Ishikawa (cell line): ENCODE results near the gene NPIPB6.
"Not testable (repeated sequence)": the region's sequence is repeated elsewhere in the genome, so short reads cannot be mapped to it uniquely, and the experiment has no call there.

Experiments
- CEBPB ChIP-seq: IDR thresholded peaks from 2 replicates; pipeline ENCODE4 v1.6.1; 2012
- CREB1 ChIP-seq: IDR thresholded peaks from 2 replicates; pipeline ENCODE4 v1.6.1; 2012; ENCODE audit warnings: low read depth
- EGR1 ChIP-seq: IDR thresholded peaks from 2 replicates; pipeline ENCODE4 v1.6.1; 2012
- EP300 ChIP-seq: IDR thresholded peaks from 2 replicates; pipeline ENCODE4 v1.6.1; 2012; ENCODE audit warnings: borderline replicate concordance
- FOXM1 ChIP-seq: IDR thresholded peaks from 2 replicates; pipeline ENCODE4 v1.6.1; 2012; ENCODE audit warnings: low read depth, borderline replicate concordance
- RAD21 ChIP-seq: IDR thresholded peaks from 2 replicates; pipeline ENCODE4 v1.6.1; 2012; ENCODE audit warnings: low read depth
- TAF1 ChIP-seq: IDR thresholded peaks from 2 replicates; pipeline ENCODE4 v1.6.1; 2012; ENCODE audit warnings: low read depth, mild to moderate bottlenecking
- TCF12 ChIP-seq: IDR thresholded peaks from 2 replicates; pipeline ENCODE4 v1.6.1; 2012; ENCODE audit warnings: low read depth
- TEAD4 ChIP-seq: IDR thresholded peaks from 2 replicates; pipeline ENCODE4 v1.6.1; 2012
- USF1 ChIP-seq: IDR thresholded peaks from 2 replicates; pipeline ENCODE4 v1.6.1; 2012
- YY1 ChIP-seq: IDR thresholded peaks from 2 replicates; pipeline ENCODE4 v1.6.1; 2012; ENCODE audit warnings: low read depth
- ZBTB7A ChIP-seq: IDR thresholded peaks from 2 replicates; pipeline ENCODE4 v1.6.1; 2012; ENCODE audit warnings: low read depth
- TF ChIP-seq, protein P1 (sequence below): IDR thresholded peaks from 2 replicates; pipeline ENCODE4 v1.6.1; 2012; ENCODE audit warnings: low read depth, mild to moderate bottlenecking
- TF ChIP-seq, protein P2 (sequence below): IDR thresholded peaks from 2 replicates; pipeline ENCODE4 v1.6.1; 2012

NPIPB6 gene

DNA sequence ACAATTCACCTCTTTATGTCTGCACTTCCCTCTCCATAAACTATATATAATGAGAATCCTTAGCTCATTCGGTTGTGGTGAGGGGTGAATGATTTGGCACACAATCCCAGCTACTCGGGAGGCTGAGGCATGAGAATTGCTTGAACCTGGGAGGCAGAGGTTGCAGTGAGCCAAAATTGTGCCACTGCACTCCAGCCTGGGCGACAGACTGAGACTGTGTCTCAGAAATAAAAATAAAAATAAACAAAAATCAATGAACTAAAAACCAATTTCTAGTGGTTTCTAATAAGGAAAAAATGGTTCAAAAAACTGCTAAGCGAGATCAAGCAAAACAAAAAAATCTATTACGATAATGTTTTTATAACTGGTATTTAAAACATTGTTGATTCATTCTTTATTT, at the start of gene NPIPB6:
Gene NPIPB6 (minus strand): TSS at position 101 of the 400 bp plus-strand sequence. CDS start 686 bp downstream, outside the sequence.
- TF ChIP-seq, protein P1, sequence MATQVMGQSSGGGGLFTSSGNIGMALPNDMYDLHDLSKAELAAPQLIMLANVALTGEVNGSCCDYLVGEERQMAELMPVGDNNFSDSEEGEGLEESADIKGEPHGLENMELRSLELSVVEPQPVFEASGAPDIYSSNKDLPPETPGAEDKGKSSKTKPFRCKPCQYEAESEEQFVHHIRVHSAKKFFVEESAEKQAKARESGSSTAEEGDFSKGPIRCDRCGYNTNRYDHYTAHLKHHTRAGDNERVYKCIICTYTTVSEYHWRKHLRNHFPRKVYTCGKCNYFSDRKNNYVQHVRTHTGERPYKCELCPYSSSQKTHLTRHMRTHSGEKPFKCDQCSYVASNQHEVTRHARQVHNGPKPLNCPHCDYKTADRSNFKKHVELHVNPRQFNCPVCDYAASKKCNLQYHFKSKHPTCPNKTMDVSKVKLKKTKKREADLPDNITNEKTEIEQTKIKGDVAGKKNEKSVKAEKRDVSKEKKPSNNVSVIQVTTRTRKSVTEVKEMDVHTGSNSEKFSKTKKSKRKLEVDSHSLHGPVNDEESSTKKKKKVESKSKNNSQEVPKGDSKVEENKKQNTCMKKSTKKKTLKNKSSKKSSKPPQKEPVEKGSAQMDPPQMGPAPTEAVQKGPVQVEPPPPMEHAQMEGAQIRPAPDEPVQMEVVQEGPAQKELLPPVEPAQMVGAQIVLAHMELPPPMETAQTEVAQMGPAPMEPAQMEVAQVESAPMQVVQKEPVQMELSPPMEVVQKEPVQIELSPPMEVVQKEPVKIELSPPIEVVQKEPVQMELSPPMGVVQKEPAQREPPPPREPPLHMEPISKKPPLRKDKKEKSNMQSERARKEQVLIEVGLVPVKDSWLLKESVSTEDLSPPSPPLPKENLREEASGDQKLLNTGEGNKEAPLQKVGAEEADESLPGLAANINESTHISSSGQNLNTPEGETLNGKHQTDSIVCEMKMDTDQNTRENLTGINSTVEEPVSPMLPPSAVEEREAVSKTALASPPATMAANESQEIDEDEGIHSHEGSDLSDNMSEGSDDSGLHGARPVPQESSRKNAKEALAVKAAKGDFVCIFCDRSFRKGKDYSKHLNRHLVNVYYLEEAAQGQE: not testable (repeated sequence)
- TF ChIP-seq EP300: not testable (repeated sequence)
- TF ChIP-seq, protein P2, sequence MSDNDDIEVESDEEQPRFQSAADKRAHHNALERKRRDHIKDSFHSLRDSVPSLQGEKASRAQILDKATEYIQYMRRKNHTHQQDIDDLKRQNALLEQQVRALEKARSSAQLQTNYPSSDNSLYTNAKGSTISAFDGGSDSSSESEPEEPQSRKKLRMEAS: not testable (repeated sequence)

DNA sequence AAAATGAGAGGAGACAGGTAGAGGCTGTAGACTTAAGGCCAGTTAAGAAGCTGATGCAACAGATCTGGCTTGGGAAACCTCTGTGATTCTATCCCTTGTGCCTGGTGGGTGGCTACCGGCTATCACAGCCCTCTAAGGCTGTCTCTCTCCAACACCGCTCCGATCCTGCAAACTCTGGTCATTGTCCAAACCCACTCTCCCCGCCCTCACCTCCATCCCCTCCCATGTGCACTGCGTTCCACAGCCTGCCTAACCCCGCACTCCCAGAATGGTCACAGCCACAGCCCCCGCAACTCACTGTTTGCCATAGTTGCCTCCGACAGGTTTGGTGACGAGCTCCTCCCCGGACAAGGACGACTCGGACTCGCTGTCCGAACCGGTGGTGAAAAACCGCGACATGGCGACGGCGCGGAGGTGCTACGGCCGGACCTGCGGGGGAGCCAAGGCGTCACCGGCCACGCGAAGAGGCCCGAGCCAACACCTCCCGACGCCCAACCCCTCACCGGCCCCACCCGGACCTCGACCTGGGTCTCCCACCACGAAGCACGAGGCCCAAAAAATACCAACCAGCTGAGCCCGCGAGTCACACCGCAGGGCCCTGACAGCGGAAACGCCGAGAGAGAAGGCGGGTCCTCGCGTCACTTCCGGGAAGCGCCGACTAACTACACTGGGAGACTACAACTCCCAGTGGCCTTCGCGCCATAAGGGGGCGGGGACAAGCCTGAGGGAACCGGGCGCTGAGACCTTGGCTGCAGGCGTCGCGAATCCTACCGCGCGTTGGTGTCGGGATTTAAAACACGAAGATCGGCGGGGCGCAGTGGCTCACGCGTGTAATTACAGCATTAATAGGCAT, 40.1 kb upstream of the NPIPB6 start, which contains the start of gene EIF3CL:
Gene EIF3CL (minus strand): TSS at position 622 of the 853 bp plus-strand sequence. CDS start 223 bp downstream, at position 399.
- TF ChIP-seq, protein P2: not testable (repeated sequence)
- TF ChIP-seq CEBPB: not testable (repeated sequence)
- TF ChIP-seq, protein P1: not testable (repeated sequence)

DNA sequence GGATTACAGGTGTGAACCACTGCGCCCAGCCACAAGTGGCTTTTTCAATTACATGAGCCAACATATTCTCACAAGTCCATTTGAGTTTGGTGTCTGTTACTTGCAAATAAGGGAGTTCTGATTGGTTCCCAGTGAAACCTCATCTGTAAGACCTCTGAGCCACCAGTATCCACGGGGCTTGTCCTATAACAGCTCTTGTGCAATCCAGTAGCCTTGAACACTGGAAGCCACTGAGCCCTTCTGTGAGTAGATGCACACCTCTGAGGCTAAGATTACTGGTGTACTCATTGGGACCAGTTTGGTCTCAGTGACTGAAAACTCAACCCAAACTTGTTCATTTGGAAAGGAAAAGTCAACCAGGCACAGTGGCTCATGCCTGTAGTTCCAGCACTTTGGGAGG, 32.3 kb downstream of the NPIPB6 start:
- peak; percentile 75 for TF ChIP-seq CEBPB

- peak; percentile 40; the same call in 1 of the 2 replicates for TF ChIP-seq USF1
Measured at GRCh38 chr16:28330232-28330631, 33.1 kb downstream of the NPIPB6 start.

GRCh38 chr16:28326881-28327610, 36.3 kb downstream of the NPIPB6 start:
- TF ChIP-seq, protein P1: no peak
- TF ChIP-seq RAD21: peak; percentile 41
- peak; percentile 79 for TF ChIP-seq YY1
- no peak for TF ChIP-seq EGR1

GRCh38 chr16:28324887-28325279, 38.4 kb downstream of the NPIPB6 start:
- no peak for TF ChIP-seq CEBPB

GRCh38 chr16:28324235-28324886, 38.9 kb downstream of the NPIPB6 start:
- TF ChIP-seq, protein P2: no peak
- TF ChIP-seq RAD21: no peak
- no peak for TF ChIP-seq EP300
- no peak for TF ChIP-seq CEBPB
- no peak for TF ChIP-seq TCF12
- TF ChIP-seq TEAD4: no peak
- TF ChIP-seq YY1: no peak
- no peak for TF ChIP-seq ZBTB7A
- no peak for TF ChIP-seq FOXM1
- no peak for TF ChIP-seq TAF1
- TF ChIP-seq CREB1: no peak
- no peak for TF ChIP-seq USF1
- TF ChIP-seq, protein P1: no peak
